Uterus (tissue), 4 donors: ENCODE measurements around the gene FASTKD2. TPM values are rescaled to one million over a fixed set of nuclear protein-coding genes. Genes with fewer than 3 reads are reported as not detected.
A peak's percentile ranks its signal among the peaks of the same experiment; 100 is the strongest.

ENCODE experiments used
- DNase-seq, 2 donors: peaks; one replicate each; pipeline ENCODE4 v3.0.0-alpha.2; 2019 to 2020
- H3K27ac ChIP-seq, 2 donors: fragments of 200-600 bp; sonication (generic); 1 replicate in 1 of 2; 2 replicates in 1 of 2; pipeline ENCODE4 v1.5.1; 2016 to 2018
- H3K27me3 ChIP-seq, 2 donors: fragments of 200-600 bp; sonication (generic); one replicate each; pipeline ENCODE4 v1.5.1; 2018 to 2019; ENCODE audit warnings: control low read depth in 1 of 2
- H3K36me3 ChIP-seq, 2 donors: fragments of 200-600 bp; sonication (generic); one replicate each; pipeline ENCODE4 v1.5.1; 2019; ENCODE audit warnings: control low read depth in 1 of 2
- H3K4me1 ChIP-seq, 2 donors: fragments of 200-600 bp; sonication (generic); one replicate each; pipeline ENCODE4 v1.5.1; 2018 to 2019; ENCODE audit warnings: control low read depth in 1 of 2
- H3K4me3 ChIP-seq, 2 donors: fragments of 200-600 bp; sonication (generic); 1 replicate in 1 of 2; 2 replicates in 1 of 2; pipeline ENCODE4 v1.5.1; 2018 to 2019; ENCODE audit warnings: mild to moderate bottlenecking in 1 of 2
- H3K9me3 ChIP-seq, 2 donors: fragments of 200-600 bp; sonication (generic); one replicate each; pipeline ENCODE4 v1.5.1; 2019; ENCODE audit warnings: control low read depth in 1 of 2
- CTCF ChIP-seq, 4 experiments: fragments of 200-600 bp in 2 of 4; fragments of 450-650 bp in 2 of 4; sonication (generic) in 2 of 4; IDR thresholded peaks; one replicate each; pipeline ENCODE4 v1.5.1; 2016 to 2019; ENCODE audit warnings: antibody characterized with exemption in 4 of 4, mild to moderate bottlenecking in 2 of 4, moderate library complexity in 1 of 4
- POLR2A ChIP-seq, 2 donors: fragments of 450-650 bp; IDR thresholded peaks; one replicate each; pipeline ENCODE4 v1.6.1; 2016; ENCODE audit warnings: antibody characterized with exemption in 2 of 2, mild to moderate bottlenecking in 1 of 2, moderate library complexity in 1 of 2
- intact Hi-C: fragments of 100-400 bp; cut with DNase I; formaldehyde crosslinking; loops from one replicate; pipeline ENCODE4 v1.15.1; 2023; ENCODE audit warnings: low total_unique reads
- total RNA-seq, 4 donors: library from RNA; depleted of rRNA in 3 of 4; stranded (reverse); fragments of >200 nt in 3 of 4; gene quantifications; one replicate each; pipeline versions ENCODE4 v1.1.0 to v1.2.4, GENCODE V29; 2014 to 2023
- donor health status: DM: yes; HTN: yes; CAD: no.

Gene FASTKD2
- total RNA-seq, 4 donors from 2014 or later: 13.3 to 77.4 (median 39.1) TPM

DNA sequence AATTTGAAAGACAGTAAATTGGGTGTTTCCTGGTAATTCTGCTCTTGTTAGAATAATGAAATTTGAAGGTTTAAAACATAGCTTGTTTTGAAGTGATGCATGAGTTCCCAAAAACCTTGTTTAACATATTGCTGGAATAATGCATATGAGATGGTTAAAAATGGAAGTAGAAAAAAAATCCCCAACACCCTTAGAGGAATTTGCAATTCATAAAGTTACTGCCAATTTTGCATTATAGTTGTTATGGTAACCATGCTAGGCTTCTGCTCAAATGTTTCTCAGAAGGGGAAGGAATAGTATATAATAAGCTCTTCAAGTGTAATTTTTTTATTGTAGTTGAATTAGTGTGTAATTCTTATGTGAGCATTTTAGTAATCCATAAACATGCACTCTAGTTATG lies 49.1 kb downstream of the FASTKD2 start:
- Histone ChIP-seq H3K27ac (no peak overlapping the region), H3K36me3 (no peaks in the 10 kb centered on the region), H3K9me3 (no peaks in the 10 kb centered on the region), H3K4me1 (no peaks in the 10 kb centered on the region), H3K27me3 (no peaks in the 10 kb centered on the region), H3K4me3 (no peak overlapping the region)
- DNase-seq: no peak
- TF ChIP-seq CTCF (IDR thresholded peaks at IDR 0.05): no peak
- TF ChIP-seq POLR2A (IDR thresholded peaks at IDR 0.05): no peak
- intact Hi-C loops: no loop called here

DNA sequence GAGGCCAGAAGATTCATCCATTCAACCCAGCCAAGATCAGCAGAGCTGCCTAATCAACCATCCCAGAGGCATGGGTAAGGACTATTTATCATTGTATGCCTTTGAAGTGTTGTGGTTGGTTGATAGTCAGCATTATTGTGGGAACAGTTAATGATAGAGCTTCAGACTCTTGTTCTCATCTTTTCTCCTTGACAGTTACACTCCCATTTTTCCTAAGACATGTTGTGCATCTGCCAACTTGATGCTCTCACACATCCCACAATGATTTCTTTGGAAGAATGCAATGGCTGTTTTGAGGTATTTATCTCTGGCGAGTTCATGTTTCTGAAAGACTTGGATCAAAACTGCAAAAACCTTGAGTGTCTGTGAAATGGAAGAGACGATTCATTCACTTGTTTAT lies 55.4 kb downstream of the FASTKD2 start:
- no peak for DNase-seq
- Histone ChIP-seq H3K36me3 (no peaks in the 10 kb centered on the region), H3K27me3 (no peaks in the 10 kb centered on the region), H3K4me3 (no peak overlapping the region), H3K27ac (peak overlapping the region; percentile 64 to 72), H3K4me1 (no peaks in the 10 kb centered on the region), H3K9me3 (no peaks in the 10 kb centered on the region)
- TF ChIP-seq POLR2A (IDR thresholded peaks at IDR 0.05) (no peak), CTCF (IDR thresholded peaks at IDR 0.05) (no peak)
- intact Hi-C loops: no loop called here

GRCh38 chr2:206823178-206823577 lies 57.8 kb downstream of the FASTKD2 start:
- Histone ChIP-seq H3K27ac (peak overlapping the region; percentile 64 to 72), H3K4me1 (no peaks in the 10 kb centered on the region), H3K27me3 (no peaks in the 10 kb centered on the region), H3K9me3 (no peaks in the 10 kb centered on the region), H3K4me3 (no peak overlapping the region), H3K36me3 (no peaks in the 10 kb centered on the region)
- intact Hi-C loops: no loop called here
- TF ChIP-seq CTCF (IDR thresholded peaks at IDR 0.05): no peak
- no peak for TF ChIP-seq POLR2A (IDR thresholded peaks at IDR 0.05)
- peak; percentile 49 to 77 for DNase-seq

DNA sequence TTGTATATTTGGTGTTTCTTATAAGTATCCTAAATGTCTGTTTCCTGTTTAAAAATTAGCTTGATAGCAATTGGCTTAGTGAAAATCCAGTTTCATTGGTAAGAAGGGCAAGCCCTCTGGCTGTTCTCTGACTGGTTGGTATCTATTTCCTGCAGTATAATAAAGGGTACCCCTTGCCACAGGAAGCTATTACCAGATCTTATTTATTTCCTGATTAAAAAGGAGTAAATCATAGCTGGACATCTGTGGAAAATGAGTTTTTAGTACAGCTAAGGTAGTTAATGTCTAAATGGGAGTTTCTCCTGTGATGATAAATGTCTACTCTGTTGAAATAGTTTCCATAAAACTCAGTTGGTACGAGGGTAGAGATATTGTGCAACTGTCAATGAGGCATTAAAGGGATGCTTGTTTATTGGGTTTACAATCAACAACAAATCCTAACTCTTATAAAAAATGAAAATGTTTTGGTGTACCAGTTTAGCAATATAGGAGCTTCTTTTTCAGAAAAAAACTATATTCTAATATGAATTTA lies 58.7 kb downstream of the FASTKD2 start:
- no peaks in the 10 kb centered on the region for H3K27me3 ChIP-seq
- no peak overlapping the region for H3K4me3 ChIP-seq
- intact Hi-C loops: no loop called here
- no peak for TF ChIP-seq CTCF (IDR thresholded peaks at IDR 0.05)
- TF ChIP-seq POLR2A (IDR thresholded peaks at IDR 0.05): no peak
- no peaks in the 10 kb centered on the region for H3K9me3 ChIP-seq
- no peaks in the 10 kb centered on the region for H3K36me3 ChIP-seq
- DNase-seq: no peak
- no peaks in the 10 kb centered on the region for H3K4me1 ChIP-seq
- peak overlapping the region; percentile 53 to 61 for H3K27ac ChIP-seq

DNA sequence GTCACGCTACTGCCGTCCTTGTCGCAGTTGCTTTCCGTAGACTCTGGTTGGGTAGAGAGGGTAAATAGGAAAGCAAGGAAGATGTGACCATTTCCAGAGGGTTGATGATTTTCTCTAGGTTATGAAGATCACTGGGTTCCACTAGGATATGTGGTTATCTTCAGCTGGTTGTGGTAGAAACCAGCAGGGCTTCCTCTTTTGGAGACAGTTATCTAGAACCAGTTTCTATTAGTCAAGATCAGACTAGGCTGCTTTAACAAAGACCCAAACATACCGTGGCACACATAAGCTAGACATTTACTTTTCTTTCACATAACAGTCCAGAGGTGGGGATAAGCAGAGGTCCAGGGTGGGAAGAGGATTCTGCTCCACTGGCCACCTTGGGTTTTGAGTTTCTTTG lies 59.6 kb downstream of the FASTKD2 start:
- DNase-seq: no peak
- H3K4me1 ChIP-seq: no peaks in the 10 kb centered on the region
- intact Hi-C loops: no loop called here
- TF ChIP-seq POLR2A (IDR thresholded peaks at IDR 0.05): no peak
- TF ChIP-seq CTCF (IDR thresholded peaks at IDR 0.05): no peak
- H3K36me3 ChIP-seq: no peaks in the 10 kb centered on the region
- H3K4me3 ChIP-seq: no peak overlapping the region
- peak overlapping the region; percentile 53 to 61 for H3K27ac ChIP-seq
- H3K9me3 ChIP-seq: no peaks in the 10 kb centered on the region
- no peaks in the 10 kb centered on the region for H3K27me3 ChIP-seq
